ENCODE measurements around the gene MRPL1.
"Not testable (repeated sequence)": the region's sequence is repeated elsewhere in the genome, so short reads cannot be mapped to it uniquely, and the experiment has no call there.

Gene MRPL1

DNA sequence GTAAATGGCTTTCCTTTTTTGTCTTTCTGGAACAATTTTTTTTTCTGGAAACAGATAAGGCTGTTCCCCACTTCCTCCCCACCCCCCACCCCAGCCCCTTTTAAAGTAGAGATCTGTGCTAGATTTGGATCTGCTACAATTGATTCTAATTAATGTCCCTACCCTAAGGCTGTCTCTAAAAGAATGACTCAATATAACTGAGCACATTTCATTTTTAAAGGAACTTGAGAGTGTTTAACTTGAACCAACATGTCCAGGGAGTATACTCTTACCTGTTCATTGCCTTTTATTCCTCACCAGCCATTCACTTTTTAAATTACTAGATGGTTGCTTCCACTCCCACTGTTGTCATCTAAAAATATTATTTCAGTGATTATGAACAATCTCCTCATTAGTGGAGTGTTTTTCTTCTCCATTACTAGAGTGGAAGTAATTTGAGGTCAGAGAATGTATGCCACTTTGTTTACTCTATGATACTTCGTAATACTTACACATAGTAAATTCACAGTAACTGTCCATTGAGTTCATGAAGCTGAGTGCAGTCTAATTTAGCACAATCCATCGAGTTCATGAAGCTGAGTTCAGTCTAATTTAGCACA lies 29.4 kb upstream of the MRPL1 start:
- CTCF ChIA-PET, result interaction anchor here (1.6 kb wide), 1 partner anchor 19 kb away, joined by 3 read pairs; no protein-coding TSS in a partner anchor
- Mint-ChIP-seq H3K36me3 (no peaks in the 10 kb centered on the region), H3K9me3 (no peaks in the 10 kb centered on the region)

DNA sequence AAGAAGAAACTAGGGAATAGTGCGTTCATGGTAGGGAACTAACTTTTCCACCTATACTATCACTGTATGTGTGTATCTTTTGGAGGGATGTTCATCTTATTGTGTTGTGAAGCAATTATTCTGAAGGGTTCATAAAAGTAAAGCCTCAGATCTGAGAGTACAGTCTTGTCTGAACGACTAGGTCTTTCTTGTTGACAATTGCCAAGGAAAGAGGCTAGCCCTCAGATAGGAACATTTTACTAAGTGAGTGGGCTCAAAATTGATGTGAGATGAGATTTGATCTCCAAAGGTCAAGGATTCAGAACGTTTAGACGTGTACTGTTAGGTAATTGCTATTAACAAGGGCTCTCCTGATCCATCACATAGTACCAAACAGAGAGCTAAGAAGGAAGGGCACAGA lies 28.2 kb upstream of the MRPL1 start:
- no peaks in the 10 kb centered on the region for H3K9me3 Mint-ChIP-seq
- H3K27me3 Mint-ChIP-seq, result peaks cover 6% of the 10 kb centered on the region
- no peak overlapping the region for H3K27ac Mint-ChIP-seq
- DNase-seq, result no peak
- H3K4me1 Mint-ChIP-seq, result peaks cover 4% of the 10 kb centered on the region
- no peak overlapping the region for H3K4me3 Mint-ChIP-seq
- H3K36me3 Mint-ChIP-seq, result no peaks in the 10 kb centered on the region
- CTCF ChIA-PET, result interaction anchor here (1.6 kb wide), 1 partner anchor 18 kb away, joined by 3 read pairs; no protein-coding TSS in a partner anchor

More for the DNA sequence above, 29.4 kb upstream of the MRPL1 start:
- no peak for DNase-seq
- peaks cover 9% of the 10 kb centered on the region for H3K4me1 Mint-ChIP-seq
- H3K4me3 Mint-ChIP-seq, result no peak overlapping the region
- peaks cover 6% of the 10 kb centered on the region for H3K27me3 Mint-ChIP-seq
- no peak overlapping the region for H3K27ac Mint-ChIP-seq

DNA sequence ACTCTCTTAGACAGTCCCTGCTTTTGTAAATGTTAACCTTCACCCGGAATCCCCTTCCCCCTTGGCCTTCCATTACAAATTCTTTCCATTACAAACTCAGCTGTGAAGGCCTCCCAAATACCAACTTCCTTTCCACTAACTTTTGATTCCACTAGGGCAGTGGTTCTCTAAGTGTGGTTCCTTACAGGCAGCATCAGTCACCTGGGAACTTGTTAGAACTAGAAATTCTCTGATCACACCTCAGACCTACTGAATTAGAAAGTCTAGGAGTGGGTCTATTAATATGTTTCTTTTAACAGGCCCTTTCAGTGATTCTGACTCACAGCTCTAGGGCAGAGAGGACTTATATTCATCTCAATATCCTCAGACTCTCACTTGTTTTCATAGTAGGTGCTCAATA lies 19.0 kb upstream of the MRPL1 start:
- CTCF ChIA-PET, result no interaction called here
- no peaks in the 10 kb centered on the region for H3K36me3 Mint-ChIP-seq
- peaks cover 11% of the 10 kb centered on the region for H3K27me3 Mint-ChIP-seq
- no peak for DNase-seq
- peaks cover 2% of the 10 kb centered on the region for H3K9me3 Mint-ChIP-seq
- peaks cover 7% of the 10 kb centered on the region for H3K4me1 Mint-ChIP-seq
- H3K27ac Mint-ChIP-seq, result no peak overlapping the region
- no peak overlapping the region for H3K4me3 Mint-ChIP-seq

DNA sequence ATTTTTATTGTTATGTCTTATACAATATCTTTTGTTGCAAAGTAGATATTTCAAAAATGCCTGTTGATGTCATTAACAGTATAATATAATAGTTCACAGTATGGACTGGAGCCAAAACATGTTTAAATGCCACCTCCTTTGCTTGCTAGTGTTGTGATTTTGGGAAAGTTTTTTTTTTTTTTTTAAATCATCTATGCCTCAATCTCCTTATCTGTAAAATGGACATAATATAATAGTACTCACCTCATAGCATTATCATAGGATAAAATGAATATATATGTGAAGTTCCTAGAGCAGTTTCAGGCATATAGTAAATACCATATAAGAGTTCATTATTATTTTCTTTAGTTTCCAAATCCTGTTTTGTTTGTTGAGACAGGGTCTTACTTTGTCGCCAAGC lies 18.3 kb upstream of the MRPL1 start:
- Mint-ChIP-seq H3K4me1 (peaks cover 7% of the 10 kb centered on the region), H3K9me3 (peaks cover 2% of the 10 kb centered on the region), H3K27me3 (peaks cover 11% of the 10 kb centered on the region), H3K36me3 (no peaks in the 10 kb centered on the region), H3K27ac (no peak overlapping the region), H3K4me3 (no peak overlapping the region)
- no peak for DNase-seq
- CTCF ChIA-PET, result no interaction called here

DNA sequence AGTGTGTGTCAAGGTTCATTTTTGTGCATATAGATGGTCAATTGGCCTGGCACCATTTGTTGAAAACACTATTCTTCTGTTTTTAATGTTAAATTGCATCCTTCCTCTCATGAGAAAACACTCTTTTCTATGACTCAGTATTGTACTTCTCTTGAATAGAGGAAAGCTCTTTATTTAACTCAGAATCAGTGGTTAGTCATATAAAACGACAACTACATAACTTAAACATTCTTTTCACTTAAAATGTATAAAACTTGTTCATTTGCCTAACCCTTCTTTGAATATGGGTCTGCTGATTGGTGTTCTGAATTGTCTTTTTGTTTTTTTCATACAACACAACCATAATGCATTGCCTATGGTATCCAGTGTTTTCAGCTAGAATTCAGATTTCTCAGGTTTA lies 17.2 kb upstream of the MRPL1 start:
- CTCF ChIA-PET, result interaction anchor here (0.8 to 1.3 kb wide), 2 partner anchors 14 to 226 kb away, joined by 3 to 4 read pairs; no protein-coding TSS in a partner anchor
- Mint-ChIP-seq H3K4me1 (peaks cover 7% of the 10 kb centered on the region), H3K27me3 (peaks cover 11% of the 10 kb centered on the region), H3K36me3 (no peaks in the 10 kb centered on the region), H3K9me3 (peaks cover 2% of the 10 kb centered on the region), H3K27ac (no peak overlapping the region), H3K4me3 (no peak overlapping the region)
- DNase-seq, result no peak

DNA sequence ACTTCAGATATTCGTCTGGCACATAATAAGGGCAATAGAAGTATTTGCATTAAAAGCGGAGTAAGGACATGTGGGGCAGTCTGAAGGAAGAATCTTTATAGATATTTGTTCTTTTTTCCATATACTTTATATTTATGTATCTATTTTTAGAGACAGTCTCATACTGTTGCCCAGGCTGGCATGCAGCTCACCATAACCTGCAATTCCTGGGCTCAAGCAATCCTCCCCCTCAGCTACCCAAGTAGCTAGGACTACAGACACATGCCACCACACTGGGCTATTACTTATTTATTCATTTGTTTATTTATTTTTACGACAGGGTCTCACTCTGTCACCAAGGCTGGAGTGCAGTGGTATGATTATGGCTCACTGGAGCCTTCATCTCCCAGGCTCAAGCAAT lies 16.7 kb upstream of the MRPL1 start:
- Mint-ChIP-seq H3K9me3 (peaks cover 2% of the 10 kb centered on the region), H3K36me3 (no peaks in the 10 kb centered on the region), H3K27ac (no peak overlapping the region), H3K4me1 (peaks cover 7% of the 10 kb centered on the region), H3K27me3 (peaks cover 11% of the 10 kb centered on the region), H3K4me3 (no peak overlapping the region)
- DNase-seq, result no peak
- CTCF ChIA-PET, result interaction anchor here (0.8 to 1.3 kb wide), 2 partner anchors 13 to 227 kb away, joined by 3 to 4 read pairs; no protein-coding TSS in a partner anchor

DNA sequence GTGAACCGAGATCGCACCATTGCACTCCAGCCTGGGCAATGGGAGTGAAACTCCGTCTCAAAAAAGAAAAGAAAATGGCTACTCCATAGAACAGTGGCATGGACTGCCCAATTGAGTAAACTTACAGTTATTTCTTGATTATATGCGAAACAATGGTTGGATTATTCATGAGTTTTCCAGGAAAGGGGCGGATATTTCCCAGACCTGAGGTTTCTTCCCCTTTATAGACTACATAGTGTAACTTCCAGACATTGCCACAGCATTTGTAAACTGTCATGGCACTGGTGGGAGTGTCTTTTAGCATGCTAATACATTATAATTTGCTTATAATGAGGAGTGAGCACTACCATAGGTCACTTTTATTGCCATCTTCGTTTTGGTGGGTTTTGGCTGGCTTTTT lies 14.1 kb upstream of the MRPL1 start:
- no peak for DNase-seq
- H3K9me3 Mint-ChIP-seq, result peaks cover 2% of the 10 kb centered on the region
- H3K4me3 Mint-ChIP-seq, result no peak overlapping the region
- H3K36me3 Mint-ChIP-seq, result no peaks in the 10 kb centered on the region
- peaks cover 28% of the 10 kb centered on the region for H3K4me1 Mint-ChIP-seq
- peaks cover 1% of the 10 kb centered on the region for H3K27me3 Mint-ChIP-seq
- no peak overlapping the region for H3K27ac Mint-ChIP-seq
- CTCF ChIA-PET, result interaction anchor here (0.6 kb wide), 1 partner anchor 27 kb away, joined by 3 read pairs; no protein-coding TSS in a partner anchor

DNA sequence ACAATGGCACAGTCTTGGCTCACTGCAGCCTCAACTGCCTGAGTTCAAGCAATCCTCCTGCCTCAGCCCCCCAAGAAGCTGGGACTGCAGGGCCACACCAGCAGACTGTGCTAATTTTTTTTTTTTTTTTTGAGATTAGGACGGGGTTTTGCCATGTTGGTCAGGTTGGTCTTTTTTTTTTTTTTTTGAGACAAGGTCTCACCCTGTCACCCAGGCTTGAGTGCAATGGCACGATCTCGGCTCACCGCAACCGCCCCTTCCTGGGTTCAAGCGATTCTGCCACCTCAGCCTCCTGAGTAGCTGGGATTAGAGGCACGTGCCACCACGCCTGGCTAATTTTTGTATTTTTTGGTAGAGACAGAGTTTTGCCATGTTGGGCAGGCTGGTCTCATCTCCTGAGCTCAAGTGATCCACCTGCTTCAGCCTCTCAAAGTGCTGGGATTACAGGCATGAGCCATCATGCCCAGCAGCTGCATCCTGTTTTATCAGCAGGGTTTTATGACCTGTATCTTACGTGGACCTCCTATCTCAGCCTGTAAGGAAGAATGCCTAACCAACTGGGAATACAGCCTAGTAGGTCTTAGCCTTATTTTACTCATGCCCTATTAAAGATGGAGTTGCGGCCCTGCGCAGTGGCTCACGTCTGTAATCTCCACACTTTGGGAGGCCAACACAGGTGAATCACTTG lies 13.2 kb upstream of the MRPL1 start:
- H3K27ac Mint-ChIP-seq, result no peak overlapping the region
- H3K27me3 Mint-ChIP-seq, result no peaks in the 10 kb centered on the region
- no peaks in the 10 kb centered on the region for H3K36me3 Mint-ChIP-seq
- peaks cover 2% of the 10 kb centered on the region for H3K9me3 Mint-ChIP-seq
- peaks cover 33% of the 10 kb centered on the region for H3K4me1 Mint-ChIP-seq
- DNase-seq, result no peak
- H3K4me3 Mint-ChIP-seq, result no peak overlapping the region
- CTCF ChIA-PET, result interaction anchor here (0.6 kb wide), 1 partner anchor 28 kb away, joined by 3 read pairs; no protein-coding TSS in a partner anchor

DNA sequence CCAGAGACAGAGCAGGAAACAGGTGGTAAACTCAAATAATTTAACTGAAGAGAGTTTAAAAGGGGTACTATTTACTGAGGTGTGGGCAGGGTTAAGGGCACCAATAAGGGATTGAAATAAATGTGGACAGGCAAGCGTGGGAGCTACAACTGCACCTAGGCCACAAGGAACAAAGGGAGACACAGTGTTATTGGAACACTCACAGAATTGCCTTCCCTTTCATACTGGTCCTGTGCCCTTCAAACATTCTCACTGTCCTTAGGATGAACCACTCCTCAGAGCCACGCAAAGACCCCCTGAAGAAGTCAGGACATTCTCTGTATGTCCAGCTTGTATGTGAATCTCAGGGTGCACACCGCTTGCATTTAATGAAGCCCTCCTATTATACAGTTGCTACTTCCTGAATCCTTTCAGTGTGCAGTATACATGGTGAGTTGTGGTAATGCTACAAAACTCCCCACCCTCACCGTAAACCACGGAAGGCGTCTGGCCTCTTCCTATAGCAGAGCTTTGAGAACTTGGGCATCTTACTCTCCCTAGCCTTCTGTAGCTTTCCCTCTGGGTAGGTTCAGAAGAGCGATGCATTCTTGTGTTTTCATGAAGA lies 9.6 kb upstream of the MRPL1 start:
- Mint-ChIP-seq H3K27me3 (no peaks in the 10 kb centered on the region), H3K36me3 (no peaks in the 10 kb centered on the region), H3K4me3 (peak overlapping the region; percentile 63), H3K27ac (peak overlapping the region; percentile 96), H3K9me3 (peaks cover under 1% of the 10 kb centered on the region), H3K4me1 (peaks cover 63% of the 10 kb centered on the region)
- CTCF ChIA-PET, result interaction anchor here (0.8 to 3.3 kb wide), 6 partner anchors 9 to 387 kb away, joined by 3 to 18 read pairs (median 5); partner anchors contain the start of gene MRPL1
- DNase-seq, result peak; percentile 82

DNA sequence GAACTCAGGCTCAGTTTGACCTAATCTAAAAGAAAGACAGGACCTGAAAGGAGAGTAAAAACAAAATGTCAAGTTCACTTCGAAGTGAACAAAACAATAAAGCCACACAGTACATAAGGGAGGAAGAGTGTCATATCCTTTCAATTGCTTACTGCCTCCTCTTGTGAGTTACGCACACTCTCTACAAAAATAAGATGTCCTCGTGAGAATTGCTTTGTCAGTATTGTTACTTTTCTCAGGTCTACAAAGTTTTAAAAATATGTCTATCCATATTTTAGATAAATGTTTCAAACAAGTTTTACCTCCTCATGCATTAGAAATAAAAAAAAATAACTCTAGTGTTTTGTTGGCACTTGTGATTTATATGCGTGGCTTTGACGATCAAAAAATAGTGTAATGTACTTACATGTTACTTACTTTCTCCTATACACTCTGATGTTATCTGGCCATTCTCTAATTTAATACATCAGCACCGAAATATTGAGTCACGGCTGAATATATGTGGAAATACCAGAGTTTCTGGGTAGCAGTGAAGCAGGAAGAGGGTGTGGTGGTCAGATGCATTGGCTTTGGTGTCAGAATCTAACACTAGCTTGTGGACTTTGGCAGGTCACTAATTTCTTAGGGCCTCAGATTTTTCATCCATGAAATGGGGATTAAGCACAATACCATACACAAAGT lies 8.1 kb upstream of the MRPL1 start:
- Mint-ChIP-seq H3K27me3 (no peaks in the 10 kb centered on the region), H3K36me3 (peaks cover 2% of the 10 kb centered on the region), H3K9me3 (no peaks in the 10 kb centered on the region), H3K4me1 (peaks cover 74% of the 10 kb centered on the region), H3K4me3 (peak overlapping the region; percentile 63), H3K27ac (peak overlapping the region; percentile 96)
- CTCF ChIA-PET, result interaction anchor here (0.8 to 3.3 kb wide), 2 partner anchors 7 to 203 kb away, joined by 3 to 18 read pairs; partner anchors contain the start of genes FRAS1 and MRPL1
- peak; percentile 44 for DNase-seq

DNA sequence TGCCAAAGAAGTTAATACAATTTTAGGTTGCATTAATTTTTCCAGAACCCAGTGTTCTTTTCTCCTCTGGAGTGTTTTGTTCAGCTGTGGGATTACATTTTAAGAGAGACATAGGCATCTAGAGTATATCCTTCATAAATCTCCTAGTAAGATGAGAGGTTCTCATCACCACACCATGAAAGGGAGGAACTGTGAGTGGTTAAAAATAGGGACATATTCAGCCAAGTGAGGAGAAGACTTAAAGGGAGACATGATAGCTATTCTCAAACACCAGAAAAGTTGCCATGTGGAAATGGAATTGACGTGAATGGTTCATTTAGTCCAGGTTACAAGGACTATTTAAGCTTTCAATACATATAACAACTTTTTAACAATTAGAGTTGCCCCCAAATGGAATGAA lies 6.5 kb upstream of the MRPL1 start:
- peaks cover 85% of the 10 kb centered on the region for H3K4me1 Mint-ChIP-seq
- H3K4me3 Mint-ChIP-seq, result no peak overlapping the region
- no peaks in the 10 kb centered on the region for H3K9me3 Mint-ChIP-seq
- no peaks in the 10 kb centered on the region for H3K27me3 Mint-ChIP-seq
- peak overlapping the region; percentile 89 for H3K27ac Mint-ChIP-seq
- peaks cover 2% of the 10 kb centered on the region for H3K36me3 Mint-ChIP-seq
- no peak for DNase-seq
- CTCF ChIA-PET, result interaction anchor here (0.7 to 3.8 kb wide), 4 partner anchors 35 to 128 kb away, joined by 3 to 13 read pairs (median 4); no protein-coding TSS in a partner anchor

DNA sequence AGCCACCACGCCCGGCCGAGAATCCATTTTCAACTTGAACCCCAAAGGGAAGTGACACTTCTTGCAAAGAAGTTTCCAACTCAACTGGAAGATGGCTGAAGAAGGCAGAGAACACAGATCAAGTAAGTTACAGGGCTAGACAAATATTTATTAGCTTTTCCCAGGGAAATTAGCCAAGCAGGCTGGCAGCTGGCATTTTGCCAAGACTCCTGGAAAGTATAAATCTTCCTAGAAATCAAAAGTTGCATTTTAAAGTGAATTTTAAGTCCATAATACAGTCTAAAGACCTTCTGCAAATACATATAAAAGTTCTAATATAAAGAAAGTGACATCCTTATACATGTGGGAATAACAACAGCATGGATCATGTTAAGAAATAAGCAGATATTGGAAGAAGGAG lies 3.4 kb upstream of the MRPL1 start:
- CTCF ChIA-PET, result interaction anchor here (0.6 to 2.1 kb wide), 5 partner anchors 14 to 395 kb away, joined by 3 to 5 read pairs (median 4); no protein-coding TSS in a partner anchor
- no peak overlapping the region for H3K27ac Mint-ChIP-seq
- DNase-seq, result no peak
- H3K36me3 Mint-ChIP-seq, result peaks cover 10% of the 10 kb centered on the region
- no peak overlapping the region for H3K4me3 Mint-ChIP-seq
- H3K9me3 Mint-ChIP-seq, result no peaks in the 10 kb centered on the region
- H3K27me3 Mint-ChIP-seq, result no peaks in the 10 kb centered on the region
- peaks cover 80% of the 10 kb centered on the region for H3K4me1 Mint-ChIP-seq

DNA sequence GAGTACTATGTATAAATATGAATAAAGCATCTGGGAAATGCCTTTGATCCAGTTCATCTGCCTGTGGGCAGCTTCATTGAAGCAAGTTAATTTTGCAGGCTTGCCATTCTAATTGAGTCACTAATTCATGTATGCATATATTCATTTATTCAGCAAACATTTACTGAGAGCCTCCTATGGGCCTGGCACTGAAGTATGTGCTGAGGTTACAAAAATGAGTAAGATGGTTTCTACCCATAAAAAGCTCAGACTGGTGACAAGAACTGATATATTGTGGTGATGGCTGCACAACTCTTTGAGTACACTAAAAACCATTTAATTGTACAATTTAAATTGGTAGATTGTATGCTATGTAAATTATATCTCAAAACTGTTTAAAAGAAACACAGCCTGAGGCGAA lies 1.1 kb upstream of the MRPL1 start:
- Mint-ChIP-seq H3K27ac (peak overlapping the region; percentile 100), H3K27me3 (no peaks in the 10 kb centered on the region), H3K4me1 (peaks cover 74% of the 10 kb centered on the region), H3K36me3 (peaks cover 21% of the 10 kb centered on the region), H3K9me3 (no peaks in the 10 kb centered on the region), H3K4me3 (peak overlapping the region; percentile 96)
- no peak for DNase-seq
- CTCF ChIA-PET, result interaction anchor here (0.7 to 2.3 kb wide), 9 partner anchors 9 to 260 kb away, joined by 3 to 19 read pairs (median 5); partner anchors contain the start of gene CNOT6L

DNA sequence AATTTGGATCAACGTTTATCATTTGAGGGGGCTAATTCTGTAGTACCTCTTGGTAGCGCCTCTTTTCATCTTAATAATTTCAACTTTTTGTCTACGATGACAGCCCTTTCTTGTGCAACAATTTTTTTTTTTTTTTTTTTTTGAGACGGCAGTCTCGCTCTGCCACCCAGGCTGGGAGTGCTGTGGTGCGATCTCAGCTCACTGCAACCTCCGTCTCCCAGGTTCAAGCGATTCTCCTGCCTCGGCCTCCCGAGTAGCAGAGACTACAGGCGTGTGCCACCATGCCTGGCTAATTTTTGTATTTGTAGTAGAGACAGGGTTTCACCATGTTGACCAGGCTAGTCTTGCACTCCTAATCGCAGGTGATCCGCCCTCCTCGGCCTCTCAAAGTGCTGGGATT lies 711 bp downstream of the MRPL1 start:
- Mint-ChIP-seq H3K27ac (peak overlapping the region; percentile 100), H3K4me3 (peak overlapping the region; percentile 96), H3K4me1 (peaks cover 60% of the 10 kb centered on the region), H3K36me3 (peaks cover 24% of the 10 kb centered on the region)
- peak; percentile 34 for DNase-seq
- H3K27me3 Mint-ChIP-seq, CTCF ChIA-PET, H3K9me3 Mint-ChIP-seq: not testable (repeated sequence)
